Neuronal stem cell (in vitro differentiated cells): ENCODE data around the gene MTARC1.

Experiments used
- DNase-seq: peaks from one replicate; pipeline ENCODE4 v3.0.0-alpha.2; 2013; ENCODE audit warnings: low spot score
- H2AFZ ChIP-seq: one replicate; pipeline ENCODE4 v1.6.1; 2013; ENCODE audit warnings: mild to moderate bottlenecking, low read length, inconsistent platforms
- H2AK5ac ChIP-seq: 2 replicates; pipeline ENCODE4 v1.6.1; 2013; ENCODE audit warnings: low read depth, mild to moderate bottlenecking, inconsistent platforms, low read length, moderate library complexity, mixed read lengths
- H2BK120ac ChIP-seq: 2 replicates; pipeline ENCODE4 v1.6.1; 2013; ENCODE audit warnings: low read depth, mild to moderate bottlenecking, inconsistent platforms, low read length, moderate library complexity, mixed read lengths
- H2BK12ac ChIP-seq: one replicate; pipeline ENCODE4 v1.6.1; 2013; ENCODE audit warnings: low read length, inconsistent platforms
- H2BK15ac ChIP-seq: 2 replicates; pipeline ENCODE4 v1.6.1; 2013; ENCODE audit warnings: mild to moderate bottlenecking, low read length, inconsistent platforms, mixed read lengths
- H2BK5ac ChIP-seq: one replicate; pipeline ENCODE4 v1.6.1; 2013; ENCODE audit warnings: inconsistent platforms, mild to moderate bottlenecking, low read length, moderate library complexity
- H3K14ac ChIP-seq: one replicate; pipeline ENCODE4 v1.6.1; 2013; ENCODE audit warnings: low read length, inconsistent platforms
- H3K18ac ChIP-seq: 2 replicates; pipeline ENCODE4 v1.6.1; 2013; ENCODE audit warnings: low read length, inconsistent platforms
- H3K23ac ChIP-seq: 2 replicates; pipeline ENCODE4 v1.6.1; 2013; ENCODE audit warnings: low read depth, mild to moderate bottlenecking, mixed read lengths, low read length, inconsistent platforms; ENCODE audit not compliant: poor library complexity
- H3K27ac ChIP-seq: replicated peaks from 3 replicates; pipeline ENCODE4 v1.5.1; 2013; ENCODE audit warnings: low read length, inconsistent platforms
- H3K27me3 ChIP-seq, 3 experiments: 2 replicates each; pipeline ENCODE4 v1.6.1; 2013; ENCODE audit warnings: low read length in 3 of 3, mild to moderate bottlenecking in 2 of 3, inconsistent platforms in 1 of 3, low read depth in 1 of 3, mixed read lengths in 1 of 3, moderate library complexity in 1 of 3; ENCODE audit not compliant: control insufficient read depth in 3 of 3, insufficient read depth in 3 of 3
- H3K36me3 ChIP-seq, 2 donors: replicated peaks in 1 of 2; 2 replicates each; pipeline ENCODE4 v1.6.1; 2013; ENCODE audit warnings: low read length in 2 of 2; ENCODE audit not compliant: control insufficient read depth in 2 of 2, insufficient read depth in 2 of 2
- H3K4ac ChIP-seq: 2 replicates; pipeline ENCODE4 v1.6.1; 2013; ENCODE audit warnings: inconsistent platforms, mild to moderate bottlenecking, low read length, moderate library complexity
- H3K4me1 ChIP-seq, 2 donors: 1 replicate in 1 of 2; 2 replicates in 1 of 2; pipeline ENCODE4 v1.6.1; 2013; ENCODE audit warnings: low read length in 2 of 2, low read depth in 1 of 2; ENCODE audit not compliant: control insufficient read depth in 2 of 2, insufficient read depth in 1 of 2
- H3K4me2 ChIP-seq: one replicate; pipeline ENCODE4 v1.6.1; 2013; ENCODE audit warnings: mild to moderate bottlenecking, low read length, inconsistent platforms; ENCODE audit not compliant: insufficient read depth, poor library complexity, severe bottlenecking
- H3K4me3 ChIP-seq, 2 donors: 2 replicates each; pipeline ENCODE4 v1.5.1; 2013; ENCODE audit warnings: low read length in 2 of 2, mild to moderate bottlenecking in 2 of 2, inconsistent platforms in 1 of 2, moderate library complexity in 1 of 2
- H3K79me1 ChIP-seq: one replicate; pipeline ENCODE4 v1.6.1; 2013; ENCODE audit warnings: low read depth, mild to moderate bottlenecking, inconsistent platforms, low read length, moderate library complexity
- H3K9ac ChIP-seq: one replicate; pipeline ENCODE4 v1.6.1; 2013; ENCODE audit warnings: mild to moderate bottlenecking, low read depth, low read length, inconsistent platforms; ENCODE audit not compliant: poor library complexity
- H3K9me3 ChIP-seq, 2 donors: replicated peaks in 1 of 2; 2 replicates each; pipeline versions ENCODE3 to v1.6.1; 2013; ENCODE audit warnings: low read length in 2 of 2, mild to moderate bottlenecking in 2 of 2, inconsistent platforms in 1 of 2, low read depth in 1 of 2, mixed read lengths in 1 of 2, moderate library complexity in 1 of 2; ENCODE audit not compliant: control insufficient read depth in 2 of 2, insufficient read depth in 1 of 2
- H4K8ac ChIP-seq: one replicate; pipeline ENCODE4 v1.6.1; 2013; ENCODE audit warnings: low read depth, mild to moderate bottlenecking, inconsistent platforms, low read length, moderate library complexity
- H4K91ac ChIP-seq: one replicate; pipeline ENCODE4 v1.6.1; 2013; ENCODE audit warnings: low read length, low read depth, mild to moderate bottlenecking, inconsistent platforms; ENCODE audit not compliant: poor library complexity
- WGBS, 2 donors: extraction: QIAGEN DNeasy Blood & Tissue Kit; methylation state at CpG; one replicate each; pipeline ENCODE4 v1.1.7; 2013; ENCODE audit warnings: missing lambda C conversion rate in 2 of 2, mixed read lengths in 1 of 2; ENCODE audit not compliant: insufficient read length in 2 of 2, insufficient replicate concordance in 1 of 2; ENCODE audit errors: extremely low coverage in 2 of 2; 5-methylcytosine and 5-hydroxymethylcytosine counted together

Gene MTARC1

GRCh38 chr1:220809187-220809550 is 22.5 kb downstream of the MTARC1 start:
- Histone ChIP-seq H3K4me2 (no peak overlapping the region), H3K18ac (no peak overlapping the region), H4K8ac (no peak overlapping the region), H2BK12ac (no peak overlapping the region), H3K4ac (no peak overlapping the region), H2AFZ (no peak overlapping the region), H3K36me3 (peaks cover 0 to 4% of the 10 kb centered on the region in 2 donors), H2BK5ac (no peak overlapping the region), H3K27ac (no peak overlapping the region), H2BK120ac (no peak overlapping the region), H3K4me3 (no peak overlapping the region), H3K23ac (no peak overlapping the region), H3K9ac (no peak overlapping the region), H3K14ac (no peak overlapping the region), H3K27me3 (no peaks in the 10 kb centered on the region), H2BK15ac (no peak overlapping the region), H3K9me3 (no peaks in the 10 kb centered on the region), H4K91ac (no peak overlapping the region), H2AK5ac (no peak overlapping the region), H3K4me1 (no peaks in the 10 kb centered on the region), H3K79me1 (no peaks in the 10 kb centered on the region)
- WGBS, 2 donors: no CpG with 5 or more reads among the region's 6 CpGs
- DNase-seq: no peak

GRCh38 chr1:220809704-220810103 is 23.0 kb downstream of the MTARC1 start:
- no peak overlapping the region for H3K4me3 ChIP-seq
- no peaks in the 10 kb centered on the region for H3K27me3 ChIP-seq
- H3K23ac ChIP-seq: no peak overlapping the region
- DNase-seq: no peak
- H3K9ac ChIP-seq: no peak overlapping the region
- H2BK12ac ChIP-seq: no peak overlapping the region
- no peak overlapping the region for H4K91ac ChIP-seq
- H3K4ac ChIP-seq: no peak overlapping the region
- no peak overlapping the region for H4K8ac ChIP-seq
- H2BK5ac ChIP-seq: no peak overlapping the region
- no peaks in the 10 kb centered on the region for H3K9me3 ChIP-seq
- H2BK15ac ChIP-seq: no peak overlapping the region
- no peak overlapping the region for H3K14ac ChIP-seq
- H3K27ac ChIP-seq: no peak overlapping the region
- no peak overlapping the region for H3K18ac ChIP-seq
- no peak overlapping the region for H2AK5ac ChIP-seq
- no peak overlapping the region for H3K4me2 ChIP-seq
- H3K4me1 ChIP-seq: no peaks in the 10 kb centered on the region
- H2AFZ ChIP-seq: no peak overlapping the region
- peaks cover 0 to 4% of the 10 kb centered on the region in 2 donors for H3K36me3 ChIP-seq
- no peak overlapping the region for H2BK120ac ChIP-seq
- H3K79me1 ChIP-seq: no peaks in the 10 kb centered on the region
- no CpG with 5 or more reads among the region's 8 CpGs for WGBS, 2 donors

GRCh38 chr1:220810179-220810653 is 23.5 kb downstream of the MTARC1 start:
- Histone ChIP-seq H4K91ac (no peak overlapping the region), H3K4me1 (no peaks in the 10 kb centered on the region), H3K9ac (peak overlapping the region; percentile 63), H2BK12ac (no peak overlapping the region), H2AFZ (peak overlapping the region; percentile 79), H3K4me2 (peak overlapping the region; percentile 56), H3K9me3 (no peaks in the 10 kb centered on the region), H2AK5ac (no peak overlapping the region), H3K79me1 (no peaks in the 10 kb centered on the region), H3K18ac (peak overlapping the region; percentile 78), H3K23ac (no peak overlapping the region), H2BK15ac (no peak overlapping the region), H3K27ac (no peak overlapping the region), H3K27me3 (no peaks in the 10 kb centered on the region), H3K14ac (no peak overlapping the region), H3K4me3 (peak overlapping the region in 1 of 2 donors; percentile 41), H3K36me3 (peaks cover 0 to 4% of the 10 kb centered on the region in 2 donors), H2BK5ac (no peak overlapping the region), H3K4ac (no peak overlapping the region), H2BK120ac (no peak overlapping the region), H4K8ac (no peak overlapping the region)
- WGBS, 2 donors: no CpG with 5 or more reads among the region's 20 CpGs
- DNase-seq: peak; percentile 79

- H2BK5ac ChIP-seq: no peak overlapping the region
- WGBS, 2 donors: no CpG with 5 or more reads among the region's 2 CpGs
- no peaks in the 10 kb centered on the region for H3K27me3 ChIP-seq
Observed at GRCh38 chr1:220810963-220811362, 24.2 kb downstream of the MTARC1 start.

More at GRCh38 chr1:220810963-220811362, 24.2 kb downstream of the MTARC1 start:
- Histone ChIP-seq H3K23ac (no peak overlapping the region), H2BK15ac (no peak overlapping the region), H3K4ac (no peak overlapping the region), H3K27ac (no peak overlapping the region), H3K18ac (no peak overlapping the region), H3K9me3 (no peaks in the 10 kb centered on the region), H2BK12ac (no peak overlapping the region), H3K36me3 (peaks cover 0 to 4% of the 10 kb centered on the region in 2 donors), H3K14ac (no peak overlapping the region), H3K9ac (no peak overlapping the region), H2AK5ac (no peak overlapping the region), H3K4me3 (no peak overlapping the region), H3K79me1 (no peaks in the 10 kb centered on the region), H2BK120ac (no peak overlapping the region), H2AFZ (no peak overlapping the region), H3K4me1 (no peaks in the 10 kb centered on the region), H4K8ac (no peak overlapping the region), H4K91ac (no peak overlapping the region), H3K4me2 (no peak overlapping the region)
- no peak for DNase-seq
